PC-3 (cell line): ENCODE measurements around the gene PCDH15.

Experiments
- CTCF ChIP-seq: fragments of 300-600 bp; sonication (generic); conservative IDR thresholded peaks from 2 replicates; pipeline ENCODE4 v1.5.1; 2017; ENCODE audit warnings: antibody characterized with exemption, low read depth, mild to moderate bottlenecking, low read length
- EZH2phosphoT487 ChIP-seq: fragments of 300-600 bp; sonication (generic); IDR thresholded peaks from 2 replicates; pipeline ENCODE4 v1.6.1; 2018; ENCODE audit warnings: mild to moderate bottlenecking, antibody characterized with exemption, low read length, borderline replicate concordance

DNA sequence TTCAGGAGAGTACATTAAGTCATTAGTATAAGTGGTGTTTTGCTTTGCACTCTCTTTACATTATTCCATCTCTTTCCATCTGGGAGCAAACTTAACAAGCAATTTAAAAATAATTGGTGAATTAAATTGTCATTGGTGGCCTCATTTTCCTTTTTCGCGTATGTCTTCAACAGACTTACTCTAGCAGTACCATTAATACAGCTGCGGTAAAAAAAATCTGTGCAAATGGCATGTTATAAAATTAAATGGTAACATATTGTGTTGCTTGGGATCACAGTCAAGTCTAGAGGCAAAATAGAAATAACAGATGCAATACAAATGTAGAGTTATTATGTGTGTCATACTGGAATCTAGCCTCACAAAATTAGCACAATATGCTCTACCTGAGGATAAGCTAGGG lies 322.4 kb downstream of the PCDH15 start:
- TF ChIP-seq CTCF (no peak), EZH2phosphoT487 (no peak)
